HK-2 (cell line): ENCODE measurements around the gene GRB10.

Source experiments
- DNase-seq: peaks from one replicate; pipeline ENCODE4 v3.0.0-alpha.2; 2018; ENCODE audit not compliant: unreplicated experiment

The GRB10 gene

DNA sequence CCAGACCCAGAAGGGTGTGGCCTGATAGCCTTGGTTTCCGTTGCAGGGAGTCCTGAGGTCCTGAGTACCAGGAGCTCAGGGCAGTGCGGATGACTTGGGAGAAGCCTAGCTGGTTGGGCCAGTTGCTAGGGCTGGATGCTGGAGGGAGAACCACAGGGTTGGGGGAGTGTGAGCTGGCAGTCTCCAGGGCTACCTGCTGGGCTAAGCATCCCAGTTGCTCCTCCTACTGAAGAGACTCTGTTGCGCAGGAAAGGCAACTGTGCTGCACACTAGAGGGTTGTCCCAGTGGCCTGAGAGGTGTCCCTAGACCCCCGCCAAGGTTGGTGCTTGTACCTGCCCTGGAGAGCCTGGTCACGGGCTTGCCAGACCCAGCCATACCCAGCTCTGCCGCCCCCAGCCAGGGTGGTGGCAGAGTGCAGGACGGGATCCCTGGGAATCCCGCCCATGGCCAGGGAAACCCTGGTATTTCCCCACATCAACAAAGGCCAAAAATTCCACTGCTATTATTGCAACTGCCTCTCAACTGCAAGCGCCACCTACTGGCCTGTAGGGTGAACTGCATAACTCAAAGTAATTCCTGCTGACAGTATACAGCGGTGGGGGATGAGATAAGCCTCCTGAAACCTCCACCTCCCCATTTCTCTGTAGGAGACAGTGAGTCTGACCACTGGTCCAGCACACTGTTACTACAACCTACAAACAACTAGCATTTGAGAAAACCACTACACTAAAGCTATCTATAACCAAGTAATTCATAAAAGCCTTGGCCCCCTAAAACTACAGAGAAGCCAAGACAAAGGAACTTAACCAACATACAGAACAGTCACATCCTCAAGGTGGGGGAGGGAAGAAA, 149.9 kb downstream of the GRB10 start:
- peak; percentile 57 for DNase-seq

DNA sequence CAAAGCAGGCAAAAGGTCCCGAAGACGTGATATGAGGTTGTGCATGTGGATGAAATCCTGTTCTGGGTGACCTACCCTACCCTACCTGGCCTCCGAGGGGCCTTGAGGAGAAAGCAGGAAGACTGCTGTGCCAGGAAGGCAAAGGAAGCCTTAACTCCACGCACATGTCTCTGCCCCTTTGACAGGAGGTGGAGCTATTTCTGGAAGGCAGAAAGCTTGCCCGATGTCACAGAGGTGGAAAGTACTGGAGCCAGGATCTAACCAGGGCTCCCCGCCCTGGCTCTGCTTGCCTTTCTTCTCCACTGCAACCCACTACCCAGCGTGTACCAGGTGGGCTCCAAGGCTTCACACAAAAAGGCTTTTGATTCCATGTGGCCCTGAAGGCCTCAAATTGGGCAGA, 151.1 kb downstream of the GRB10 start:
- no peak for DNase-seq

DNA sequence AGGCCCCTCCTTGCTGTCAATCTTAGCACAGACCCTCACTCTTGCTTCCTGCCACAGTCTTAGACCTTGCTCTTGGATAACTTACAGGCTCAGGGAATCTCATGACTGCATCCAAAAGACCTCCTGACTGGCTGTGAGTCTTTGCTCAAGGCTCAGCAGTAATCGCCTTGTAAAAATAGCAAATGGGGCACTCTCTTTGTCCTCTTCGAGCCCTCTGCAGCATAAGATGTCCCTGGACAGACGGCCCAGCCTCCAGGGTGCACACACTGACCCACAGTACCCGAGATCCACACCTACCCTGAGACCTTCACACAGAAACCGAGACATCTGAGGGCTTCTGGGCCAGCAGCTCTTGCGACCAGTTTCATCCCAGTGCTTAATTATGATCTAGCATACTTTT, 151.6 kb downstream of the GRB10 start:
- no peak for DNase-seq

DNA sequence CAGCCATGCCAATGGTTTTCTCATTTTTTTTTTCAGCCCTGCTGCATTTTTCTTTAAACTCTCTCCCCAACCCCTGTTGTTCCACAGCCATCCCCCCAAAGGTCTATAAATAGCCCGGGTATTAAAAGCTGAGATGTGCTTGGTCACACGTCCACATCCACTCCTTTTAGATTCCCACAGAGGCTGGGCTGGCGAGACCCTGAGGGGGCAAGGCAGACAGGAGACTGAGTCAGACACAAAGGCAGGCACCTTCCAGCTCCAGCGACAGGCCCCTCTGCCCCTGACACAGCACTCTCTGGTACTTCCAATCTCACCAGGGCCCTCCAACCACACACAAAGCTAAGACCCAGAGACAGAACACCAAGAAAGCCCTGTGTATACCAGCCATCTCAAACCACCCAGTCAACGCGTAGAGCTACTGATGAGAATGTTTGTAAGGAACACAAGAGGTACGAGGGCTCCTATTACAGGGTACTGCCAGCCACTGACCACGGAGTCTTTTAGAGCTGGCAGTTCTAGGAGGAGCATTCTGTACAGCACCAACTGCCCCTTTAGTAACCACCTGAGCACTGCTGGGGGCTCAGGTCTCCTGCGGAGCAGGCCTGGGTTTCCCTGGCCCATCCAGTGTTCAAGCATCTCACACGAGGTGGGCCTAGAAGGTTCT, 153.3 kb downstream of the GRB10 start:
- no peak for DNase-seq

GRCh38 chr7:50628434-50629084, 154.1 kb downstream of the GRB10 start:
- DNase-seq, result no peak

DNA sequence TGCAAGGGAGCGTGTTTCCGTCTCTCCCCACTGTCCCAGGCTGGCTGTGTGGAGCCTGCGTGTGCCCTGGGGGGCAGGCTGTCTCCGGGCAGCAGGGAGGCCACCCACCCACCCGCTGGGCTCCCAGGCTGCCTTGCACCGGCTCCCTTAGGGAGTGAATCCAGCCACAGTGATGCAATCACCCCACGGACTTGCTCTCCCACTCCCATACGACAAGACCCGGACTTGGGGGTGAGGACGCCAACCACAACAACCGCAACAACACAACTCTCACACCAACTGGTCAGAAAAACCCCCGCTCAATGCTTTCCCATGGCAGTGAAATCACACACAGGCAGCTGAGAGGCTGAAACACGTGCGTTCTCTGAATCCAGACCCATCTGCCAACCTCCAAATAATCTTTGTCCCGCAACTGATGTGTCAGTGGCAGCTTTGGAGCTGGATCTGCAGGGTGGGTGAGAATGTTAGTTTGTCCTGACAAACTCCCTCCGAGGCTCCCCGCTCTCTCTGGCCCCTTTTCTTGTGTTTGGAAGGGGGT, 154.8 kb downstream of the GRB10 start:
- DNase-seq, result no peak

- DNase-seq, result no peak
Measured at GRCh38 chr7:50626286-50626685, 156.4 kb downstream of the GRB10 start.

- no peak for DNase-seq
Measured at GRCh38 chr7:50625360-50625759, 157.3 kb downstream of the GRB10 start.

DNA sequence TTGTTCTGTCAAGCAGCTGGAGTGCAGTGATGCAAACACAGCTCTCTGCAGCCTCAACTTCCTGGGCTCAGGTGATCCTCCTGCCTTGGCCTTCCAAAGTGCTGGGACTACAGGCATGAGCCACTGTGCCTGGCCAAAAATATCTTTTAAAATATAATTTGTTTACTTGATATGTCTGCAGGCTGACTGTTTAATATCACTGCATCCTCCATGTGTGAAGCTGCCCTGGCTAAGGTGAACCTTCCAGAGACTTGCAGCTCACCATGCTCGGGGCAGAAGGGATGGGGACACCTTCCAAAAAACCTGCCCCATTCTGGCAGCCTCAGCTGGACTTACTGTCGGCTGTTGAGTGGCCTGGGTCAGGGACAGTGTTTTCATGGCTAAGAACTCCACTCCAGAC, 159.9 kb downstream of the GRB10 start:
- DNase-seq, result no peak

GRCh38 chr7:50621973-50622490, 160.7 kb downstream of the GRB10 start:
- no peak for DNase-seq

DNA sequence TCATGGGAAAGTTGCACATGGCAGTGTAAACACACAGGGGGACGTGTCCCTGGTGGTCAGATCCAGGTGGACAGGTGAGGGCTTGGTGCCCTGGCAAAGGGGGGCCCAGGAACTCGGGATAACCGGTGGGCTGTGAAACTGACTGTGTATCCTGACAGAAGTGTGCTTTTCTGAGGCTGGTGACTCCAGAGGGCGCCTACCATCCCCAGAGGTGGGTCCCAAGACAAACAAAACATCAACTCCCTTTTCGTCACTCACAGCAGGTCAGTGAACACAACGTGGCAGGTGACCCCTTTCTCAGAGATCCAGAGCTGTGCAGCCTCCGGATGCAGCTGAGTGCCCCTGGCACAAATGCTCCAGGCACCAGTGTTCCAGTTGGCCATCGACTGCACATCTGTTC, 161.5 kb downstream of the GRB10 start:
- DNase-seq, result no peak

DNA sequence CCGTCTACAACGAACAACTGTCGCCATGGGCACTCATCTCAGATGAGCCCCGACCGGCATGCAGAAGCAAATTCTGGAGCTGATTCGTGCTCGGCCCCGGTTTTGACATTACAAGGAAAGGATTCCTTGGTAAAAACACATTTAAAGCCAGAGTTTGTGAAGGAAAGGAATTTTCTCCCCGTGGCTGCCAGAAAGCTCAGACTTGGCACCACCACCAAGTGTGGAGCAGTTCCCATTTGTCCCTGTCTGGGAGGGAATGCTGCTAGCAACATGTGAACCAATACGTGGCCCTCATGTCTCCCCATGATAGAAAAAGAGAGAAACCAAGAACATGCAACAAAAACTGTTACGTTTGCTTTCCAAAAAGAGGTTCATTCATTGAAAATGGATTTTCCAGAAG, 162.3 kb downstream of the GRB10 start:
- DNase-seq, result no peak

DNA sequence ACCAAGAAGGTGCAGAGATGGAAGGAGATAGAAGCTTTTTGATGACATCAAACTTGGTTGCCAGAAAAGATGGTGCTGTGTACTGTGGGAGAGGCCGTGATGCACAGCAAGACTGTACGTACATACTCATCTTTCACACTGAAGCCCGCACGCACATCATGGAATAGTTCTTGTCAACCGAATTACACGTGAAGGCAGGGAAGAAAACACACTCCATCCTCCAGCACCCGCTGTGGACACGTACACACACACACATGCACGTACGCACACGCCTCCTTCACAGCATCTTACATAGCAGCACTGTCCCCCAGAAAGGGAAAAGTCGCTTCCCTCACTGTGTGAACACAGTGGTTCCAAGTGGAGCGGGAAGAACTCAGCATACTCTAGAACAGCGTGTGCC, 163.0 kb downstream of the GRB10 start:
- DNase-seq, result no peak

DNA sequence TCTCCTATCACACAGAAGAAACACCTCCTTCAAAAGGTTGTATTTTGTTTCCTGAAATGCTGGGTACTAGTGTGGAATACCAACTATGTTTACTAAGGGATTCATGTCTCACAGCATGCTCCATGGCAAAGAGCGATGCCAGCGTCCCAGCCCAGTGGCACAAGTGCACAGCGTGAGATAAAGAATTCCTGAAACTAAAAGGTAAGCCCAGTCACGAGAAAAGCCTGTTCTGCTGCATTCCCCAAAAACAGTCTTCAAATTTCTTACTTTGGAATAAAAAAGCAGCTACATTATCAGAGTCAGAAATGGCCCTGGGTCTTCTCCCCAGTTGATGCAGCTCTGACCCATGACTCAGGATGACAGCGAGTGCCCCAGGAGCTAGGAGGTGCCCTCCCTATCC, 164.4 kb downstream of the GRB10 start:
- DNase-seq, result no peak

DNA sequence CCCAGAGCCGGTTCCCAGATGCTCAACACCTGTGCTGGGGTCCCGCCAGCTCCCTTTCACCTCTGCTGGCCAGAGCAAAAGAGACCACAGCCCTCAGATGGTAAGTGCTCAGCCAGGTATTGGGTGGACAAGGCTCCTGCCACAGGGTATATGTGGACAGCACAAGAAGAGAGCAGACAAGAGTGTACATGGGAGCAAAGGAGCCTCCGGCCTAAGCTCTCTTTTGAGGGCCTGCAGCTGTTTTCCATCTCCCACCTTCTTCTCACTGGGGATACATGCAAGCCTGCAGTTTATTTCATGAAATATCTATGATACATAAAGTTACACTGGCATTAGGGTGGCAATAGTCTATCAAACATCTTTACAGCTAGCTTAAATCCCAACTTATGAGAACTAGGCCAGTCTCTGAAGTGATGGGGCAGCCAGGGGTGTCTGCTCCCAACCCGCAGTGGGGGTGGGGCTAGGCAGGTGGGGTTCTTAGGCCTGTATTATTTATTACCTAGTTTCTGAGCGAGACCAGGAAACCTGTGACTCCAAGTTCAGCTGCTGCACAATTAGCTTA, 167.1 kb downstream of the GRB10 start:
- DNase-seq, result no peak

GRCh38 chr7:50614721-50615518, 167.8 kb downstream of the GRB10 start:
- DNase-seq, result no peak

GRCh38 chr7:50613473-50613872, 169.2 kb downstream of the GRB10 start:
- no peak for DNase-seq

DNA sequence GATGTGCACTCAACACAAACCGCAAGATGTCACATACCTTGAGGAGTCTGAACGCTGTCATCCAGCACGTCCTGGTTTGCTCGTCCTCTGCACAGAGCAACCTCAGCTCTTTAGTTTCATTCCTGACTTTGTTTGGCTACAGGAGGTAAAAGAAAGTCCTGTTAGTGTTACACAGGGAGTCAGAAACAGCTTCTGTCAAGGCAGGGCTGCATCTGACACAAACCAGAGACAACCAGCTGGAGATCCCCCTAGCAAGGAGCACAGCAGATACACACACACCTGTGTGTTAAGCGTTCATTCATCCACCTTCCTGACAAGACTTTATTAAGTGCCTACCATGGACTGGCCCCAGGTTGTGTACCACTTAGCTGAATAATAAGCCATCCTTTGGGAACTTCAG, 170.0 kb downstream of the GRB10 start:
- DNase-seq, result no peak

- DNase-seq, result no peak
Measured at GRCh38 chr7:50610521-50611277, 172.0 kb downstream of the GRB10 start.

DNA sequence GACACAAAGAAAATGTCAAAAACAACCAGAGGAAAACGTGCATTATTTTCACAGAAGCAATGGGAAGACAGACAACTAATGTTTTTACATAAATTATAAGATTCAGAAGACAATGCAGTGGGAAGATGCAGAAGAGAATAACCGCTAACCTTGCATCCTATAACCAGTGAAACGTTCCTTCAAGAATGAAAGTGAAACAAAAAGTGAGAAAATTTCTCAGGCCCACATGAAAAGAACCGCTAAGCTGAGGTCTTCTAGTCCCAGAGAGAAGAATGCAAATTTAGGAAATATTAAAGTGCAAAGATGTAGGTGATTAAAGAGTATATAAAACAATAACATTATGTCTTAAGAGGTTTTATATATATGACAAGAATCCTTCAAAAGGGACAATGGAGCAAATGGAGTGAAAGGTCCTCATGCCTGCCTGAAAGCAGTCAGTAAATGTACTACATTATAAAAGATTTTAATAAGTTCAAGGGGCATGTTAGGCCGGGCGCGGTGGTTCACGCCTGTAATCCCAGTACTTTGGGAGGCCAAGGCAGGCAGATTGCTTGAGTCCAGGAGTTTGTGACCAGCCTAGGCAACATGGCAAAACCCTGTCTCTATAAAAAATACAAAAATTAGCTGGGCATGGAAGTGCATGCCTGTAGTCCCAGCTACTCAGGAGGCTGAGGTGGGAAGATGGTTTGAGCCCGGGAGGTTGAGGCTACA, 174.3 kb downstream of the GRB10 start:
- no peak for DNase-seq
